Activated CD8-positive, alpha-beta T cell treated with anti-CD3 and anti-CD28 coated beads, Interleukin-2, amount 10 ng/mL, durations not matched to agents 7 days and 5 days (primary cell): ENCODE measurements around the gene NDUFS2. TPM values are rescaled to one million over a fixed set of nuclear protein-coding genes. Genes with fewer than 3 reads are reported as not detected.
A peak's percentile ranks its signal among the peaks of the same experiment; 100 is the strongest.
"Not testable (repeated sequence)": the region's sequence is repeated elsewhere in the genome, so short reads cannot be mapped to it uniquely, and the experiment has no call there.

Experiments
- ATAC-seq: fragments of 150-1000 bp; cut with Tn5 transposase; one replicate; pipeline ENCODE4 v1.10.0; 2021; ENCODE audit warnings: moderate library complexity
- CTCF ChIA-PET: fragments of 350-600 bp; sonication (Branson Sonifier 250); formaldehyde crosslinking; loops from one replicate; lab custom pipeline; 2021; ENCODE audit warnings: antibody characterized with exemption; lab: Charles Lee
- POLR2A ChIA-PET: fragments of 350-600 bp; sonication (Branson Sonifier 250); formaldehyde crosslinking; loops from one replicate; lab custom pipeline; 2021; ENCODE audit warnings: antibody characterized with exemption; lab: Charles Lee
- DNase-seq: peaks from one replicate; pipeline ENCODE4 v3.0.0-alpha.2; 2020
- H3K27ac Mint-ChIP-seq: one replicate; pipeline ENCODE4 v1.8.0; 2021; ENCODE audit warnings: mild to moderate bottlenecking, mixed read lengths
- H3K27me3 Mint-ChIP-seq: one replicate; pipeline ENCODE4 v1.8.0; 2021; ENCODE audit warnings: low read depth, mixed read lengths
- H3K36me3 Mint-ChIP-seq: one replicate; pipeline ENCODE4 v1.8.0; 2021; ENCODE audit warnings: low read depth, mixed read lengths
- H3K4me1 Mint-ChIP-seq: one replicate; pipeline ENCODE4 v1.8.0; 2021; ENCODE audit warnings: low read depth, mixed read lengths
- H3K4me3 Mint-ChIP-seq: one replicate; pipeline ENCODE4 v1.8.0; 2021; ENCODE audit warnings: mild to moderate bottlenecking, mixed read lengths
- H3K9me3 Mint-ChIP-seq: one replicate; pipeline ENCODE4 v1.8.0; 2022; ENCODE audit warnings: mixed read lengths; ENCODE audit not compliant: insufficient read depth
- total RNA-seq, 2 experiments: library from RNA; stranded (reverse); gene quantifications; one replicate each; pipeline ENCODE4 v1.2.3, GENCODE V29; 2021

Gene NDUFS2
- total RNA-seq, 2 experiments from 2014 or later: 73.6 to 76.8 TPM

DNA sequence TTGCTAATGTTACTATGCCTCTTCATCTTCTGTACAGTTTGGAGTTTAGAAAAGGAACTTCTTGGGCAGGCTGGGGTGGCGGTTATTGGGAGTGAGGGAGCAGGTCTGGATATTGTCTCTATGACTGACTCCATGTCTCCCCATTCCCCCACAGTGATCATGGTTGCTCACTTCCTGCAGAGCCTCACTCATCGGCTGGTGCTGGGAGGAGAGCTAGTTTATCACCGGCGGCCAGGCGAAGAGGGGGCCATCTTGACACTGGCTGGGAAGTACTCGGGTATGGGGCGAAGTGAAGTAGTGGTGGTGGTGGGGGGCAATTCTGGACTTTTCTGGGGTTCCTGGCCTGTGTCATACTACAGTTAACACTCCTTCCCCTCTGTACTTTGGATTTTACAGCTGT is 25.9 kb downstream of the NDUFS2 start:
- Mint-ChIP-seq H3K27me3 (no peaks in the 10 kb centered on the region), H3K4me1 (peaks cover 45% of the 10 kb centered on the region), H3K9me3 (no peaks in the 10 kb centered on the region), H3K27ac (peak overlapping the region; percentile 99), H3K4me3 (peak overlapping the region; percentile 95), H3K36me3 (peaks cover 30% of the 10 kb centered on the region)
- ChIA-PET POLR2A (no interaction called here), CTCF (interaction anchor here (1.1 to 17.9 kb wide), 15 partner anchors 9 to 161 kb away, joined by 3 to 331 read pairs (median 6); partner anchors contain the start of genes ADAMTS4, CFAP126, NDUFS2 and PPOX)
- no peak for DNase-seq
- no peak for ATAC-seq

DNA sequence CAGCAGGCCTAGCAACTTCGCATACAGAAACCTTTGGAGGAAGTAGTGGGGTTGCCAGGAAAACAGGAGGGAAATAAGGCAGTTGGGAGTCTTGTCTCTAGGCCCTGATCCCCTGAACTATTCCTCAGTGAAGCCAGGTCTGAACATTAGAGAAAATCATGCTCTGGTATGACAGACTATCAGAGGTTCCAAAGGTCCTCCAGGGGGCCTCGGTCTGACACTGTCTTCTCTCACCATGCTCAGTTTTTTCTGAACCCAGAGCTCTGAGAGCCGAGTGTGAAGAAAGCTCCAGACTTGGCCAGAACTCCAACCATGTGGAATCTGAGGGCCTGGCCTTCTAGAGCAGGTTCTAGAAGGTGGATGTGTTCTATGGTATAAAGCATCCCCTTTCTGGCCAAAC is 27.7 kb downstream of the NDUFS2 start:
- DNase-seq: no peak
- H3K36me3 Mint-ChIP-seq: peaks cover 30% of the 10 kb centered on the region
- ATAC-seq: no peak
- CTCF ChIA-PET: interaction anchor here (0.6 to 17.9 kb wide), 20 partner anchors 9 to 512 kb away, joined by 3 to 331 read pairs (median 4); partner anchors contain the start of genes ADAMTS4, CFAP126, NDUFS2 and PPOX
- no peak overlapping the region for H3K4me3 Mint-ChIP-seq
- no peak overlapping the region for H3K27ac Mint-ChIP-seq
- POLR2A ChIA-PET: interaction anchor here (0.6 to 1.1 kb wide), 3 partner anchors 28 to 433 kb away, joined by 3 to 6 read pairs (median 4); partner anchors contain the start of gene NDUFS2
- peaks cover 41% of the 10 kb centered on the region for H3K4me1 Mint-ChIP-seq
- H3K27me3 Mint-ChIP-seq: no peaks in the 10 kb centered on the region
- H3K9me3 Mint-ChIP-seq: no peaks in the 10 kb centered on the region

DNA sequence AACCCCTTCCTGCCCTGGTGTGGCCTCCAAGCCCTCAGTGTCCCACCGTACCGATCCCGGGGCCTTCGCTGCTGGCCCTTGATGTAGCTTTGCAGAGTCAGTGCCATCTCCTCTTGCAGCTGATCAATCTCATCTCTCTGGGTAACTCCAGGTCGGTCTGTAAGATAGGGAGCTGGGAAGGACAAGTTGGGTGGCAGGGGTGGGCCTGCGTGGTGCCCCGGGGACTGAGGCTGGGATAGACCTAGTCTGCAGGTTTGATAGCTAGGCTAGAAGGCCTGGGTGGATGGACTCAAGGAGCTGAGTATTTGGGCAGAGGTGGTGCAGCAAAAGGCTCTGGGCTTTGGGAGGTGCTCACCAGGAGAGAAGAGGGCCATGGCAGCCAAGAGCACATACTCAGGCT is 28.6 kb downstream of the NDUFS2 start:
- no peak overlapping the region for H3K4me3 Mint-ChIP-seq
- H3K9me3 Mint-ChIP-seq: no peaks in the 10 kb centered on the region
- H3K27ac Mint-ChIP-seq: peak overlapping the region; percentile 9
- H3K4me1 Mint-ChIP-seq: peaks cover 34% of the 10 kb centered on the region
- DNase-seq: no peak
- peaks cover 30% of the 10 kb centered on the region for H3K36me3 Mint-ChIP-seq
- ATAC-seq: no peak
- POLR2A ChIA-PET: interaction anchor here (0.6 to 1.1 kb wide), 5 partner anchors 28 to 159 kb away, joined by 3 to 6 read pairs (median 4); partner anchors contain the start of gene NDUFS2
- CTCF ChIA-PET: interaction anchor here (0.7 to 17.9 kb wide), 17 partner anchors 11 to 511 kb away, joined by 3 to 331 read pairs (median 5); partner anchors contain the start of genes ADAMTS4, CFAP126, NDUFS2 and PPOX
- H3K27me3 Mint-ChIP-seq: peaks cover 2% of the 10 kb centered on the region

DNA sequence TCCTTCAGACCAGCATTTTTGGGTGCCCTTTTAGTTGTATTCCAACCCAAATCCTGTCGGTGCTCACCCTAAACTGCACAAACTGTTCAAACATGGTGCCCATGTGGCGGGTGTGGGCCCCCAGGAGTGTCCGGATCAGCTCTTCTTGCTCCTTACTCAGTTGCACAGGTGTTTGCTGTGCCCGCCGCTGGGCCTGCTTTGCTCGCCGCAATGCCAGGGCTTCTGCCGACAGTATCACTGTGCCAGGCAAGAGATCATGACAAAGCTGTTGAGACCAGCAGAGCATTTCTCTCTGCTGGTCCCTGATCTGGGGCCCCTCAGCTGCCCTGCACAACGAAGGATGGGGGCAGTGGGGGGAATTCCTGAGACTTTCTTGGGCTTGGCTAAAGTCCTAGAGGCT is 30.9 kb downstream of the NDUFS2 start:
- no peaks in the 10 kb centered on the region for H3K9me3 Mint-ChIP-seq
- H3K27me3 Mint-ChIP-seq: peaks cover 2% of the 10 kb centered on the region
- peaks cover 23% of the 10 kb centered on the region for H3K36me3 Mint-ChIP-seq
- no peak for ATAC-seq
- no peak overlapping the region for H3K27ac Mint-ChIP-seq
- CTCF ChIA-PET: interaction anchor here (1.0 to 1.9 kb wide), 4 partner anchors 16 to 151 kb away, joined by 3 to 10 read pairs (median 4); no protein-coding TSS in a partner anchor
- no peak overlapping the region for H3K4me3 Mint-ChIP-seq
- POLR2A ChIA-PET: no interaction called here
- H3K4me1 Mint-ChIP-seq: peaks cover 12% of the 10 kb centered on the region
- no peak for DNase-seq

DNA sequence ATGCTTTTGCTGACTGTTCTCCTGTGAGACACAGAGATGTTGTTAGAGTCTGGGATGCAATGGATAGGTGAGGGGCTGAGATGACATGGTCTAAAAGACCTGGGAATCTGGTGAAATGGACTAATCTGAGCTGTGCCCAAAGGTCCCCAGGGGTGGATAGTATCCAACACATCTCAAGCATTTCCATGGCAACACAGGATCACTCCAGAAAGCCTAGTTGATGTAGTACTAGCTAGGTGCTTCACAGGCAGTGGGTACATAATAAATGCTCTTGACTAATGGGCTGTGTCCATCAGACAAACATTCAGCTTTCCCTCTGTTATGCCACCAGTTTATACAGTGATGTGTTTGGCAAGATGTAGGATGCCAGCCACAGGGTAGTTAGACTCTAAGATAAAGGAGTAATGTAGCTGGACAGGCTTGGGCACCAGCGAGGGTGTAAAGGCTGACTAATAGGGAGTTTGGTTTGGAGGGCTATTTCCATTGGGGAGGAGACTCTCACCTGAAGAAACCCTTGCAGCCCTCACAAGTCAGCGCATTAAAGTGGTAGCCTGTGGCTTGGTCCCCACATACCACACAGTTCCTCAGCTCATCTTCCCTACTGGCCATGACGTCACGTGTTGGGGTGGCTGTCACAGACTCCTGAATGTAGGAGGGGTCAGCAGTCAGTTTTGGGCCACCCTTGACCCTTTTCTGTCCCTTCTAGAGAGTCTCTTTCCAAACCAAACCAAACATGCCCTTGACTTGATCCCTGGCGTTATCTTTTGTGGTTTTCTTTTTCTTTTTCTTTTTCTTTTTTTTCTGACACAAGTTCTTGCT is 34.0 kb downstream of the NDUFS2 start:
- ChIA-PET POLR2A (interaction anchor here (0.6 kb wide), 1 partner anchor 31 kb away, joined by 3 read pairs; no protein-coding TSS in a partner anchor), CTCF (interaction anchor here (0.7 to 1.8 kb wide), 4 partner anchors 11 to 146 kb away, joined by 3 to 7 read pairs (median 4); partner anchors contain the start of gene TOMM40L)
- no peaks in the 10 kb centered on the region for H3K36me3 Mint-ChIP-seq
- ATAC-seq: no peak
- no peak for DNase-seq
- H3K4me1 Mint-ChIP-seq: peaks cover 3% of the 10 kb centered on the region
- no peak overlapping the region for H3K27ac Mint-ChIP-seq
- H3K9me3 Mint-ChIP-seq: no peaks in the 10 kb centered on the region
- H3K4me3 Mint-ChIP-seq: no peak overlapping the region
- H3K27me3 Mint-ChIP-seq: peaks cover 6% of the 10 kb centered on the region

DNA sequence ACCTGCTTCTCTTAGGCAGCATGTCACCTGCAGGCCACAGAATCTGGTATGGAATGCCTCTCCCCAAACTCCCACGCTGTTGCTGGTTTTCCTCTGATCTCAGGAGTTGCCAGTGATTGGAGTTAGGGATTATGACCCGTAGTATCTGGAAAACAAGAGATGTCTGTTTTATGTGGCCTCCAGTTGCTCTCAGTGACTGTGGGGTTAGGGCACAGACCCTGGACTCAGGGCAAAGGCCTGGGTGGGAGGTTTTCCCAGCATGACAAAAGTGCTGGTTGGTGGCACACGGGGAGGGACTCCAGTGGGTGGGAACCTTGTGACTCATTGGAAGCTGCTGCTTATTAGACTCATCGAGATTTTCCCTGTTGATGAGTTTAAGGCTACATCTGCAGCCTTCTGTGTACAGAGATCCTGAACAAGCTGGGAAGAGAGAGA is 35.9 kb downstream of the NDUFS2 start, which contains the start of gene NR1I3:
TSS of gene NR1I3 (minus strand) at position 165 of the 435 bp plus-strand sequence. CDS start 1,638 bp downstream, outside the sequence.
- ATAC-seq (no peak), DNase-seq (no peak)
- CTCF ChIA-PET: interaction anchor here (1.2 to 1.5 kb wide), 2 partner anchors 8 to 12 kb away, joined by 4 read pairs; no protein-coding TSS in a partner anchor
- Mint-ChIP-seq H3K27me3 (peaks cover 14% of the 10 kb centered on the region), H3K36me3 (no peaks in the 10 kb centered on the region), H3K9me3 (no peaks in the 10 kb centered on the region), H3K4me1 (no peaks in the 10 kb centered on the region), H3K27ac (peak within 1 kb of the TSS; percentile 43), H3K4me3 (no peak within 1 kb of the TSS)
- POLR2A ChIA-PET: no interaction called here

DNA sequence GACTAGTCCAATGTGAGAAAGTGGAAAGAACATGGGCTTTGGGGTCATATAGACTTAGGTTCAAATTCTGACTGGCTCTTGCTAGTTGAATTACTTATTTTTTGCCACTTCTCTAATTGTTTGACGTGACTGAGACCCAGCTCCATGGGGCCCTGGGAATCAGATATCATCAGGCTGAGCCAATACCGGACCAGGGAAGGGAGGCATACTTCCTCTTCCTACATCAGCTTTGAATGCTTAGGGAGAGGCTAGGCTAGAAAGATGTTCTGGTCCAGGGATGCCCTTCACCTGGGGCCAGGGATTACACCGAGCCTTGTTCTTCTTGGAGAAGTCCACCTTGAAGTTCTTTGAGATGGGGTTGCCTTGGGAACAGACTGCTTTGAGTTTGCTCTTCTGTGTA is 39.5 kb downstream of the NDUFS2 start:
- CTCF ChIA-PET: interaction anchor here (1.3 to 1.6 kb wide), 4 partner anchors 12 to 140 kb away, joined by 3 to 6 read pairs (median 6); partner anchors contain the start of gene TOMM40L
- POLR2A ChIA-PET: no interaction called here
- no peak for DNase-seq
- Mint-ChIP-seq H3K4me1 (no peaks in the 10 kb centered on the region), H3K36me3 (no peaks in the 10 kb centered on the region), H3K27ac (no peak overlapping the region), H3K9me3 (no peaks in the 10 kb centered on the region), H3K27me3 (peaks cover 12% of the 10 kb centered on the region), H3K4me3 (no peak overlapping the region)
- ATAC-seq: no peak

DNA sequence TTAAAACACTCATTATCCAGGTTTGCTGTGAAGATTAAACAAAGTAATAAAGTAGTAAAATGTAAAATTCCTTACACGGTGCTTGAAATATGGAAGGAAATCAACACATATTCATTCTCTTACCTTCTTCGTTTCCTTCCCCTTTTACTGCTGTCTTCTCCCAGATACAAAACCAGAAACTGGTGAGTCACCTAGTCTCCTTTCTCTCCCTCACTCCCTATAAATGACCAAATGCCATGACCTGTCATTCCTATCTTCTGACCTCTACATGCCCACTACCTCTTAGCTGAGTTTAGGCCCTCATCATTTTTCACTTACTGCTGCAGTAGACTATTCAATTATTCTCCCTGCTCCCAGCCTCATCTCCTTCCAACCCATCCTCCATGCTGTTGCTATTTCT is 40.1 kb downstream of the NDUFS2 start:
- POLR2A ChIA-PET: no interaction called here
- no peak for DNase-seq
- ATAC-seq: no peak
- H3K36me3 Mint-ChIP-seq: no peaks in the 10 kb centered on the region
- peaks cover 12% of the 10 kb centered on the region for H3K27me3 Mint-ChIP-seq
- H3K9me3 Mint-ChIP-seq: no peaks in the 10 kb centered on the region
- H3K4me1 Mint-ChIP-seq: no peaks in the 10 kb centered on the region
- no peak overlapping the region for H3K4me3 Mint-ChIP-seq
- CTCF ChIA-PET: interaction anchor here (1.3 to 1.6 kb wide), 3 partner anchors 12 to 139 kb away, joined by 3 to 6 read pairs (median 6); partner anchors contain the start of gene TOMM40L
- H3K27ac Mint-ChIP-seq: no peak overlapping the region

DNA sequence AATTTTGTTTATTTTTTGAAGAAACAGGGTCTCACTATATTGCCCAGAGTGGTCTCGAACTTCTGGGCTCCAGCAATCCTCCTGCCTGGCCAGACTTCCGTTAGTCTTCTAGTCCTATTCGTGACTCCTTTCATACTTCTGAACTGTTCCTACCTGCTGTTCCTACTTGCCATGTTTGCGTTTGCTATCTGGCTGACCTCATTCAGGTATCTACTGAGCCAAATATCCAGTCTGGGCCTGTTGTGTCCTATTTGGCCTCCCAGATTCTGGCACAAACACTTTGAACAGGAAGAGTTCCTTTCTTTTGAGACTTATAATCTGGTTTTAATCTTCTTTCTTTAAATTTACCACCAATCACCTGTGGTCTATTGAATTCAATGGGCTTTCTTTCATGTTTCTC is 42.7 kb downstream of the NDUFS2 start:
- no peak for DNase-seq
- Mint-ChIP-seq H3K36me3 (no peaks in the 10 kb centered on the region), H3K4me3 (no peak overlapping the region), H3K9me3 (no peaks in the 10 kb centered on the region), H3K27ac (no peak overlapping the region), H3K4me1 (no peaks in the 10 kb centered on the region), H3K27me3 (peaks cover 12% of the 10 kb centered on the region)
- POLR2A ChIA-PET: no interaction called here
- CTCF ChIA-PET: interaction anchor here (1.3 to 2.7 kb wide), 2 partner anchors 39 to 46 kb away, joined by 3 to 6 read pairs; no protein-coding TSS in a partner anchor
- no peak for ATAC-seq

DNA sequence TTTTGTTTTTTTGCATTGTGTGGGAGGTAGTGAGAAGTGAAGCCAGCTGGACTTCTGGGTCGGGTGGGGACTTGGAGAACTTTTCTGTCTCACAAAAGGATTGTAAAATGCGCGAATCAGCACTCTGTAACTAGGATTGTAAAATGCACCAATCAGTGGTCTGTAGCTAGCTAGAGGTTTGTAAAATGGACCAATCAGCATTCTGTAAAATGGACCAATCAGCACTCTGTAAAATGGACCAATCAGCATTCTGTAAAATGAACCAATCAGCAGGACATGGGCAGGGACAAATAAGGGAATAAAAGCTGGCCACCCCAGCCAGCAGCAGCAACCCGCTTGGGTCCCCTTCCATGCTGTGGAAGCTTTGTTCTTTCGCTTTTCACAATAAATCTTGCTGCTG is 47.9 kb downstream of the NDUFS2 start:
- POLR2A ChIA-PET: interaction anchor here (0.9 kb wide), 1 partner anchor 152 kb away, joined by 3 read pairs; no protein-coding TSS in a partner anchor
- H3K27me3 Mint-ChIP-seq, H3K36me3 Mint-ChIP-seq, H3K4me1 Mint-ChIP-seq, ATAC-seq, H3K27ac Mint-ChIP-seq, DNase-seq, H3K9me3 Mint-ChIP-seq, H3K4me3 Mint-ChIP-seq: not testable (repeated sequence)
- CTCF ChIA-PET: interaction anchor here (1.3 to 3.4 kb wide), 2 partner anchors 24 to 132 kb away, joined by 3 to 18 read pairs; partner anchors contain the start of gene TOMM40L

DNA sequence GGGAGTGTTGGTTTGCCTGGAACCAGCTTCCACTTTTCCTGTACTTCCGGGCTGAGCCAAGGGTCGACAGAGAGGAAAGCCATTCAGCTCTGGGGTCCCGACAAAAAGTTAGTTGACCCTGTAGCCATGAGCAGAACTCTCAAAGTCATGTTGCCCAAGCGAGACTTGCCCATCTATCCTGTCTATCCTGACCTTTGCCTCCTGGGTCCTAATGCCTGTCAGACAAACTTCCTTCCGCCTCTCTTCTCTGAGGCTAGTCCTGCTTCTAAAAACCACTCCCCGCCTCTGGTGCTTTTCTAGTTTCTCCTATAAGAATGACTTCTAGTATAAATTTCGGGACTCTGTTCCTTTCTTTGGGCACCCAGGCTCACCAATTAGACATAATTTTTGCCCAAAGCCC is 48.7 kb downstream of the NDUFS2 start:
- Mint-ChIP-seq H3K27me3 (peaks cover 4% of the 10 kb centered on the region), H3K36me3 (no peaks in the 10 kb centered on the region), H3K9me3 (no peaks in the 10 kb centered on the region), H3K4me1 (no peaks in the 10 kb centered on the region), H3K27ac (no peak overlapping the region), H3K4me3 (no peak overlapping the region)
- ATAC-seq: no peak
- CTCF ChIA-PET: interaction anchor here (1.3 to 3.4 kb wide), 2 partner anchors 25 to 131 kb away, joined by 3 to 18 read pairs; partner anchors contain the start of gene TOMM40L
- POLR2A ChIA-PET: no interaction called here
- no peak for DNase-seq
